HepG2 (cell line): ENCODE results near the gene SLC16A11. TPM values are rescaled to one million over a fixed set of nuclear protein-coding genes. Genes with fewer than 3 reads are reported as not detected.
A peak's percentile ranks its signal among the peaks of the same experiment; 100 is the strongest.

Source experiments
- AGO2 ChIP-seq: fragments of 200-400 bp; formaldehyde crosslinking; optimal IDR thresholded peaks from 2 replicates; pipeline ENCODE3; 2017; ENCODE audit warnings: mild to moderate bottlenecking, low read depth, low read length, moderate library complexity
- CCAR2 ChIP-seq: fragments of 200-400 bp; formaldehyde crosslinking; optimal IDR thresholded peaks from 2 replicates; pipeline ENCODE3; 2018; ENCODE audit warnings: low read depth, mild to moderate bottlenecking, low read length, moderate library complexity
- CEBPG ChIP-seq: IDR thresholded peaks from 2 replicates; pipeline ENCODE4 v1.6.1; 2016
- ELF3 ChIP-seq: IDR thresholded peaks from 2 replicates; pipeline ENCODE4 v1.6.1; 2016; ENCODE audit warnings: missing genetic modification reagents, missing compliant biosample characterization
- EP300 ChIP-seq, 3 experiments: sonication (generic) in 1 of 3; formaldehyde crosslinking in 1 of 3; IDR thresholded peaks; 2 replicates each; pipeline versions ENCODE4 v1.5.1 to v1.6.1; 2011 to 2020; ENCODE audit warnings: low read depth in 2 of 3, low read length in 2 of 3, borderline replicate concordance in 1 of 3, improper control_type of control experiment in 1 of 3, mild to moderate bottlenecking in 1 of 3, missing genetic modification reagents in 1 of 3, moderate library complexity in 1 of 3
- EZH2 ChIP-seq: conservative IDR thresholded peaks from 2 replicates; pipeline ENCODE4 v1.6.1; 2012; ENCODE audit warnings: mild to moderate bottlenecking, low read depth, low read length, moderate library complexity
- FOSL2 ChIP-seq: sonication (generic); formaldehyde crosslinking; IDR thresholded peaks from 2 replicates; pipeline ENCODE4 v1.4.0; 2020; ENCODE audit warnings: missing genetic modification reagents
- FOXC1 ChIP-seq: sonication (generic); formaldehyde crosslinking; IDR thresholded peaks from 2 replicates; pipeline ENCODE4 v1.8.0; 2022; ENCODE audit warnings: mild to moderate bottlenecking, missing genetic modification reagents, borderline replicate concordance
- FOXK2 ChIP-seq: fragments of 450-650 bp; IDR thresholded peaks from 2 replicates; pipeline ENCODE4 v1.6.1; 2016
- KDM5A ChIP-seq: fragments of 200-600 bp; sonication (generic); IDR thresholded peaks from 2 replicates; pipeline ENCODE4 v1.7.0; 2018; ENCODE audit warnings: antibody characterized with exemption, mild to moderate bottlenecking, low read length, borderline replicate concordance
- MATR3 ChIP-seq: sonication (generic); formaldehyde crosslinking; IDR thresholded peaks from 2 replicates; pipeline ENCODE4 v1.4.0; 2020; ENCODE audit warnings: missing genetic modification reagents
- MBD4 ChIP-seq: IDR thresholded peaks from 2 replicates; pipeline ENCODE4 v1.6.1; 2012; ENCODE audit warnings: low read length, inconsistent platforms, borderline replicate concordance
- NFE2L2 ChIP-seq: fragments of 150-350 bp; IDR thresholded peaks from 2 replicates; pipeline ENCODE4 v1.6.1; 2014; ENCODE audit warnings: low read length
- NR2F1 ChIP-seq, 2 experiments: fragments of 450-650 bp in 1 of 2; formaldehyde crosslinking in 1 of 2; IDR thresholded peaks; 2 replicates each; pipeline versions ENCODE4 v1.5.0 to v1.6.1; 2016 to 2020; ENCODE audit warnings: mild to moderate bottlenecking in 1 of 2, missing compliant biosample characterization in 1 of 2, missing genetic modification reagents in 1 of 2, moderate library complexity in 1 of 2
- NR2F2 ChIP-seq: IDR thresholded peaks from 2 replicates; pipeline ENCODE4 v1.6.1; 2012; ENCODE audit warnings: low read depth, inconsistent platforms, borderline replicate concordance
- RELA ChIP-seq: sonication (generic); formaldehyde crosslinking; IDR thresholded peaks from 2 replicates; pipeline ENCODE4 v1.4.0; 2020; ENCODE audit warnings: missing genetic modification reagents
- SAP130 ChIP-seq: IDR thresholded peaks from 2 replicates; pipeline ENCODE4 v1.6.1; 2016; ENCODE audit warnings: low read depth
- SNAI1 ChIP-seq: sonication (generic); formaldehyde crosslinking; IDR thresholded peaks from 2 replicates; pipeline ENCODE4 v1.5.0; 2020; ENCODE audit warnings: mild to moderate bottlenecking, missing genetic modification reagents, borderline replicate concordance
- TCF7 ChIP-seq: sonication (generic); IDR thresholded peaks from 2 replicates; pipeline ENCODE4 v1.6.1; 2016; ENCODE audit warnings: antibody characterized with exemption, low read depth
- TEAD3 ChIP-seq: optimal IDR thresholded peaks from 2 replicates; pipeline ENCODE3; 2016; ENCODE audit warnings: borderline replicate concordance
- TOE1 ChIP-seq: sonication (generic); formaldehyde crosslinking; IDR thresholded peaks from 2 replicates; pipeline ENCODE4 v1.4.0; 2020; ENCODE audit warnings: mild to moderate bottlenecking, missing genetic modification reagents
- ZFP1 ChIP-seq: IDR thresholded peaks from 2 replicates; pipeline ENCODE4 v1.6.1; 2016
- ZNF30 ChIP-seq: sonication (generic); formaldehyde crosslinking; IDR thresholded peaks from 2 replicates; pipeline ENCODE4 v1.5.0; 2020; ENCODE audit warnings: mild to moderate bottlenecking, missing genetic modification reagents
- ZNF331 ChIP-seq: sonication (generic); formaldehyde crosslinking; IDR thresholded peaks from 2 replicates; pipeline ENCODE4 v1.4.0; 2020; ENCODE audit warnings: missing genetic modification reagents
- ZNF460 ChIP-seq: sonication (generic); formaldehyde crosslinking; IDR thresholded peaks from 2 replicates; pipeline ENCODE4 v1.5.1; 2020; ENCODE audit warnings: missing genetic modification reagents, mild to moderate bottlenecking, borderline replicate concordance
- ZNF556 ChIP-seq: sonication (generic); formaldehyde crosslinking; IDR thresholded peaks from 2 replicates; pipeline ENCODE4 v1.4.0; 2020; ENCODE audit warnings: mild to moderate bottlenecking, missing genetic modification reagents, borderline replicate concordance
- ZNF562 ChIP-seq: sonication (generic); formaldehyde crosslinking; IDR thresholded peaks from 2 replicates; pipeline ENCODE4 v1.8.0; 2022; ENCODE audit warnings: missing genetic modification reagents, borderline replicate concordance
- ZNF598 ChIP-seq: sonication (generic); formaldehyde crosslinking; IDR thresholded peaks from 2 replicates; pipeline ENCODE4 v1.5.1; 2020; ENCODE audit warnings: mild to moderate bottlenecking, missing genetic modification reagents, borderline replicate concordance
- ZNF776 ChIP-seq: sonication (generic); formaldehyde crosslinking; IDR thresholded peaks from 2 replicates; pipeline ENCODE4 v1.4.0; 2020; ENCODE audit warnings: mild to moderate bottlenecking, missing genetic modification reagents
- ZNF782 ChIP-seq: sonication (generic); formaldehyde crosslinking; IDR thresholded peaks from 2 replicates; pipeline ENCODE4 v1.4.0; 2020; ENCODE audit warnings: missing genetic modification reagents, mild to moderate bottlenecking, borderline replicate concordance
- ZNF816 ChIP-seq: sonication (generic); formaldehyde crosslinking; IDR thresholded peaks from 2 replicates; pipeline ENCODE4 v1.8.0; 2022; ENCODE audit warnings: missing genetic modification reagents, mild to moderate bottlenecking, borderline replicate concordance
- polyA plus RNA-seq, 8 experiments: library from polyadenylated mRNA; depleted of rRNA in 3 of 8; stranded (reverse) in 7 of 8; unstranded in 1 of 8; fragments of >200 nt; fragmentation: Illumina TruSeq in 4 of 8; extraction: Trizol in 4 of 8; gene quantifications; 2 replicates each; pipeline versions ENCODE4 v1.2.1 to v1.2.3, GENCODE V29; 2011 to 2016; ENCODE audit warnings: low read depth in 4 of 8, missing spikeins in 1 of 8, mixed read lengths in 1 of 8; ENCODE audit not compliant: insufficient read depth in 1 of 8
- total RNA-seq, 5 experiments: library from RNA; depleted of rRNA; stranded (reverse); fragments of >200 nt; fragmentation: Illumina TruSeq; extraction: Trizol; gene quantifications; 2 replicates each; pipeline ENCODE4 v1.2.3, GENCODE V29; 2016; ENCODE audit warnings: low read depth in 1 of 5
- TF ChIP-seq, protein P1 (sequence below): sonication (generic); formaldehyde crosslinking; IDR thresholded peaks from 2 replicates; pipeline ENCODE4 v1.4.0; 2020; ENCODE audit warnings: mild to moderate bottlenecking, missing genetic modification reagents

The SLC16A11 gene
- total and polyA plus RNA-seq, 2 of the 13 experiments (the other 11 are each of a cell fraction or from before 2014, with no cell fraction given), result not detected

GRCh38 chr17:7045492-7046126 is 1.7 kb upstream of the SLC16A11 start (continued):
- TF ChIP-seq EP300 (IDR thresholded peaks at IDR 0.05; ENCODE audit: low read depth in 2 of 2, low read length in 2 of 2), result 0 out of 4 replicates have a peak, but pooled peaks of 1 of the 2 experiments have one; percentile 21
- no peak for TF ChIP-seq EP300 (CRISPR knock-in tag; IDR thresholded peaks at IDR 0.05; ENCODE audit: borderline replicate concordance)
- no peak for TF ChIP-seq ZNF331 (CRISPR knock-in tag)
- no peak for TF ChIP-seq ZNF556
- no peak for TF ChIP-seq ZNF30
- TF ChIP-seq, protein P1, sequence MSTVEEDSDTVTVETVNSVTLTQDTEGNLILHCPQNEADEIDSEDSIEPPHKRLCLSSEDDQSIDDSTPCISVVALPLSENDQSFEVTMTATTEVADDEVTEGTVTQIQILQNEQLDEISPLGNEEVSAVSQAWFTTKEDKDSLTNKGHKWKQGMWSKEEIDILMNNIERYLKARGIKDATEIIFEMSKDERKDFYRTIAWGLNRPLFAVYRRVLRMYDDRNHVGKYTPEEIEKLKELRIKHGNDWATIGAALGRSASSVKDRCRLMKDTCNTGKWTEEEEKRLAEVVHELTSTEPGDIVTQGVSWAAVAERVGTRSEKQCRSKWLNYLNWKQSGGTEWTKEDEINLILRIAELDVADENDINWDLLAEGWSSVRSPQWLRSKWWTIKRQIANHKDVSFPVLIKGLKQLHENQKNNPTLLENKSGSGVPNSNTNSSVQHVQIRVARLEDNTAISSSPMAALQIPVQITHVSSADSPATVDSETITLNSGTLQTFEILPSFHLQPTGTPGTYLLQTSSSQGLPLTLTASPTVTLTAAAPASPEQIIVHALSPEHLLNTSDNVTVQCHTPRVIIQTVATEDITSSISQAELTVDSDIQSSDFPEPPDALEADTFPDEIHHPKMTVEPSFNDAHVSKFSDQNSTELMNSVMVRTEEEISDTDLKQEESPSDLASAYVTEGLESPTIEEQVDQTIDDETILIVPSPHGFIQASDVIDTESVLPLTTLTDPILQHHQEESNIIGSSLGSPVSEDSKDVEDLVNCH (CRISPR knock-in tag), result no peak
- TF ChIP-seq NR2F1 (CRISPR knock-in tag; IDR thresholded peaks at IDR 0.05), result no peak
- TF ChIP-seq FOXK2, result no peak
- no peak for TF ChIP-seq RELA (CRISPR knock-in tag)
- peak; percentile 56; the same call in 1 of the 2 replicates for TF ChIP-seq ZNF460 (CRISPR knock-in tag)
- no peak for TF ChIP-seq ZNF562 (CRISPR knock-in tag)
- TF ChIP-seq SNAI1 (CRISPR knock-in tag), result no peak
- no peak for TF ChIP-seq EZH2
- peak; percentile 99 for TF ChIP-seq ZFP1 (CRISPR knock-in tag)
- TF ChIP-seq FOSL2 (CRISPR knock-in tag), result no peak
- TF ChIP-seq MATR3 (CRISPR knock-in tag), result no peak
- TF ChIP-seq NR2F2, result no peak
- 0 out of 2 replicates have a peak, but pooled peaks have one; percentile 8 for TF ChIP-seq NFE2L2
- no peak for TF ChIP-seq ZNF776 (CRISPR knock-in tag)
- TF ChIP-seq ELF3, result no peak
- peak; percentile 67 for TF ChIP-seq CEBPG
- no peak for TF ChIP-seq AGO2
- no peak for TF ChIP-seq TEAD3
- TF ChIP-seq CCAR2, result no peak
- no peak for TF ChIP-seq MBD4
- no peak for TF ChIP-seq ZNF782
- TF ChIP-seq FOXC1 (CRISPR knock-in tag), result no peak
- TF ChIP-seq ZNF598 (CRISPR knock-in tag), result no peak
- peak; percentile 72; the same call in 1 of the 2 replicates for TF ChIP-seq KDM5A
- TF ChIP-seq ZNF816 (CRISPR knock-in tag), result no peak
- 0 out of 2 replicates have a peak, but pooled peaks have one; percentile 7 for TF ChIP-seq TOE1 (CRISPR knock-in tag)
- TF ChIP-seq TCF7, result no peak
- TF ChIP-seq SAP130, result no peak
